ENCODE measurements around the gene ANHX. TPM values are rescaled to one million over a fixed set of nuclear protein-coding genes. Genes with fewer than 3 reads are reported as not detected.

ANHX gene
- total and polyA plus RNA-seq, 2 of the 8 experiments (the other 6 are each of a cell fraction or from before 2014, with no cell fraction given) = not detected

- no peak for TF ChIP-seq CEBPB (IDR thresholded peaks at IDR 0.05; ENCODE audit: low read depth, low read length)
- TF ChIP-seq POU5F1 (IDR thresholded peaks at IDR 0.05; ENCODE audit: low read depth, low read length) = no peak
- TF ChIP-seq ATF2 (IDR thresholded peaks at IDR 0.05; ENCODE audit: low read length) = no peak
- no peak for TF ChIP-seq ZNF274 (IDR thresholded peaks at IDR 0.05; ENCODE audit: borderline replicate concordance, extremely low read depth, low read length)
These were observed 45.5 kb downstream of the ANHX start (continued) for GRCh38 chr12:133190176-133190575.

All from H1 (cell line).